Right lobe of liver (tissue), 4 donors: ENCODE data around the gene GIMAP4.

Experiments
- CTCF ChIP-seq, 4 donors: fragments of 200-600 bp in 3 of 4; fragments of 450-650 bp in 1 of 4; IDR thresholded peaks; one replicate each; pipeline versions ENCODE4 v1.5.1 to v1.8.0; 2016 to 2022; ENCODE audit warnings: antibody characterized with exemption in 4 of 4, mild to moderate bottlenecking in 2 of 4
- POLR2A ChIP-seq: fragments of 450-650 bp; IDR thresholded peaks from one replicate; pipeline ENCODE4 v1.6.1; 2017; ENCODE audit warnings: antibody characterized with exemption, mild to moderate bottlenecking
- donor health status: DM: no; HTN: no; CAD: no.
- donor health status: DM: no; HTN: no; CAD: no.
- donor health status: DM: no; HTN: yes; CAD: no.

DNA sequence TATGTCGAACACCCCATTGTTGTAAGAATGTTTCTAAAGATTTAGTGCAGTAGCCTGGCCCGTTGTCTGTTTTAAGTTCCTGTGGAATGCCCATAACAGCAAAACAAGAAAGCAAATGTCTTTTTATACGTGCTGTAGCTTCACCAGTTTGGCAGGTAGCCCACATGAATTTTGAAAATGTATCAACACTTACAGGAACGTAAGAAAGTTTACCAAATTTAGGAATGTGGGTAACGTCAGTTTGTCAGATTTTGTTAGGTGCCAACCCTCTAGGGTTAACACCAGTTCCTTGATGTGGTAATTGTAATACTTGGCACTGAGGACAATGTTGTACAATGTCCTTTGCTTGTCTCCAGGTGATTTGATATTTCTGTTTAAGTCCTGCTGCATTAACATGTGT is 3.2 kb upstream of the GIMAP4 start:
- no peak for TF ChIP-seq POLR2A
- no peak for TF ChIP-seq CTCF (IDR thresholded peaks at IDR 0.05)
